GM21737 (cell line): ENCODE measurements around the gene PDXK.
"Not testable (repeated sequence)": the region's sequence is repeated elsewhere in the genome, so short reads cannot be mapped to it uniquely, and the experiment has no call there.

Source experiments
- ATAC-seq: cut with Tn5 transposase; IDR thresholded peaks from one replicate; pipeline ENCODE4 v1.9.1; 2021; ENCODE audit warnings: mild to moderate bottlenecking, moderate library complexity; ENCODE audit not compliant: unreplicated experiment

The PDXK gene

GRCh38 chr21:43718872-43719747 is at the start of gene PDXK:
TSS of gene PDXK (plus strand) at chr21:43719129. CDS start at chr21:43719295, 166 bp downstream.
- ATAC-seq: peak; percentile 50

- no peak for ATAC-seq
These were observed 48.9 kb upstream of the PDXK start for GRCh38 chr21:43669828-43670605.

GRCh38 chr21:43675871-43676270 is 43.1 kb upstream of the PDXK start:
- no peak for ATAC-seq

GRCh38 chr21:43676391-43676790 is 42.5 kb upstream of the PDXK start:
- ATAC-seq: no peak

DNA sequence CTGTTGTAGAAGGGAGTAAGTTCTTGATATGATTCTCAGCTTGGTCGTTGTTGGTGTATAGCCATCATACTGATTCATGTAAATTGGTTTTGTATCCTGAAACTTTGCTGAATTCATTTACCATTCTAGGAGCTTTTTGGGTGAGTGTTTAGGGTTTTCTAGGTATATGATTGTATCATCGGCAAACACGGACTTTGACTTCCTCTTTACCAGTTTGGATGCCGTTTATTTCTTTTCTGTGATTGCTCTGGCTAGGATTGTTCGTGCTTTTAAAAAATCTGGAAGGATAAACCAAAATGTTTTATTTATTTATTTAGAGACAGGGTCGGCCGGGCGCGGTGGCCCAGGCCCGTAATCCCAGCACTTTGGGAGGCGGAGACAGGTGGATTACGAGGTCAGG is 39.0 kb upstream of the PDXK start:
- no peak for ATAC-seq

GRCh38 chr21:43680421-43680820 is 38.5 kb upstream of the PDXK start:
- ATAC-seq: not testable (repeated sequence)

DNA sequence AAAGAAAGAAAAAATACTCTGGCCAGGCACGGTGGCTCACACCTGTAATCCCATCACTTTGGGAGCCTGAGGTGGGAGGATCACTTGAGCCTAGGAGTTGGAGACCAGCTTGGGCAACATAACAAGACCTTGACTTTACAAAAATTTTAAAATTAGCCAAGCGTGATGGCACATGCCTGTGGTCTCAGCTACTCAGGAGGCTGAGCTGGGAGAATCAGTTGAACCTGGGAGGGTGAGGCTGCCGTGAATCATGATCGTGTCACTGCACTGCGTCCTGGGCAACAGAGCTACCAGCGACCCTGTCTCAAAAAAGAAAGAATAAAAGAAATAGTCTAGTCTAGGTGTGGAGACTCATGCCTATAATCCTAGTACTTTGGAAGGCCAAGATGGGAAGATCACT is 37.3 kb upstream of the PDXK start:
- ATAC-seq: no peak

DNA sequence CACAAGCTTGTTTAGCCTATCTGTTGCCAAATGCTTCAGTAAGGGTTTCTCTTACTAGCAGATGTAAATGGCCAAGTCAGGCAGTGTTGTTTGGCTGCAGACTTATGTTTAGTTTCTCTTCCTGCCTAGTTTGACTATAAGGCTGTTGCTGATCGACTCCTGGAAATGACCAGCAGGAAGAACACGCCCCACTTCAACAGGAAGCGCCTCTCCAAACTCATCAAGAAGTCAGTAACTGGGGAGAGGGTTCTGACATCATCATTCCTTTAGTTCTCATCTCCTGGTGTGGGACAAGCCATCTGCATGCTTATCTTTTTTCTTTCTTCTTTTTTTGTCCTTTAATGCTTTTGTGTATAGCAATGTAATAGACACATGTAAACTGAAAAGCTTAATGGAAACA is 34.5 kb upstream of the PDXK start:
- ATAC-seq: no peak

- no peak for ATAC-seq
These were observed 31.9 kb upstream of the PDXK start for GRCh38 chr21:43686811-43687565.

- ATAC-seq: no peak
These were observed 31.1 kb upstream of the PDXK start for GRCh38 chr21:43687566-43688399.

DNA sequence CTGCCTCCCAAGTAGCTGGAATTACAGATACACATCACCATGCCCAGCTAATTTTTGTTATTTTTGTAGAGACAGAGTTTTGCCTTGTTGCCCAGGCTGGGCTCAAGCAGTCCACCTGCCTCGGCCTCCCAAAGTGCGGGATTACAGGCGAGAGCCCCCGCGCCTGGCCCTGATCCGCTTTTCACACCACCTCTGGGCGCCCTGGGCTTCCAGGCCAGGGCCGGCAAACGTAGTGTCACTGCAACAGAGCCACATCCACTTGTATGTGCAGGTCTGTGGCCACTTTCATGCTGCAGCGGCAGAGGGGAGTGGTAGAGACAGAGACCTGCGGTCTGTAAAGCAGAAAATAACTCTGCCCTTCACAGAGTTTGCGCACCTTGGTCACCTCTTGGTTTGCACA is 30.0 kb upstream of the PDXK start:
- no peak for ATAC-seq

DNA sequence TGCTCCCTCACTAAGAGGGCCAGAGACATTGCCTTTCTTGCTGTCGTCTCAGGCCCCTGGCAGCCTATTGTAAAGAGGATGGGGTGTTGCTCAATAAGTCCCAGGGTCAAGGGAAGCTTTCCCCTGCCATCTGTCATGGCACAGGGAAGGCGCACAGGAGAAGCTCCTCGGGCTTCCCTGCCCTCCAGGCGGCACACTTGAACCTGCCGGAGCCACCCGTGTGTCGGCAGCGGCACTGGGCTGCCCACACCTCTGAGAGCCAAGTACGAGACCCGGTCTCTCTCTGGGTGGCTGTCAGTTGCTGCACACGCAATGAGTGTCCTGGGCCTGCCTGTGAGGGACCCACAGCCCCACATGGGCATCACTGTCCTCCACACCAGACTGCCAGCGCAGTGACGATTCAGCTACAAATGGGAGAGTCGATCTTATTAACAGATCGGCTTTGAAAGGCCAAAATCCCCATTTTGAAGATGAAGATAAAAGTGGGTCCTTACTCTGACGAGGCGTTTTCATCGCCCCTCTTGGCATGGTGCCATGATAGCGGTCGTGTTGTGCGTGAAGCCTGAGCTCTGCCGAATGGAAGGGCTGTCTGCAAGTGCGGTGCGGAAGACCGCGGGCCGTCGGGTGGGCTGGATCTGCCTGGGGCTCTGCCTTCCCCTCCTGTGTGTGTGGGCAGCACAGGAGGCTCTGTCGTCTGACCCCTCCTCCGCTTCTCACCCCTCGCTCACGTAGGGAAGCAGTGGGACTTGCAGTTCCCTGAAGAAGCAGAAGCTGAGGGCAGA is 29.2 kb upstream of the PDXK start:
- ATAC-seq: no peak

DNA sequence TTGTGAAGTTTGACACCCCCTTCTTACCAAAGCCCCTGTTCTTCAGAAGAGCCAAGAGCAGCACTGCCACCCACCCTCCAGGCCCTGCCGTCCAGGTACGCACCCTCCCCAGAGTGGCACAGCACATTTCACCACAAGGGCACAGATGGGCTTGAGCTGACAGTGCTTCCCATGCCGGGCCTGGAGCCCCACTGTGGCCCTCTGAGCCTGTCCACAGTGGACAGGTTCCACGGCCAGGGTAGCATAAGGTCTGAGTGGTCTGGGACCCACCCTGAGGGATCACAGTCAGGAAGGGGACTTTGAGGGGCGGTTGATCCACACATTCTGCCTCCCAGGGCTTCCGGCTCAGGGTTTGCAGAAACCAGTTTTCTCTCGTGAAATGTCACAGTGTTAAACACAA is 28.6 kb upstream of the PDXK start:
- ATAC-seq: no peak

DNA sequence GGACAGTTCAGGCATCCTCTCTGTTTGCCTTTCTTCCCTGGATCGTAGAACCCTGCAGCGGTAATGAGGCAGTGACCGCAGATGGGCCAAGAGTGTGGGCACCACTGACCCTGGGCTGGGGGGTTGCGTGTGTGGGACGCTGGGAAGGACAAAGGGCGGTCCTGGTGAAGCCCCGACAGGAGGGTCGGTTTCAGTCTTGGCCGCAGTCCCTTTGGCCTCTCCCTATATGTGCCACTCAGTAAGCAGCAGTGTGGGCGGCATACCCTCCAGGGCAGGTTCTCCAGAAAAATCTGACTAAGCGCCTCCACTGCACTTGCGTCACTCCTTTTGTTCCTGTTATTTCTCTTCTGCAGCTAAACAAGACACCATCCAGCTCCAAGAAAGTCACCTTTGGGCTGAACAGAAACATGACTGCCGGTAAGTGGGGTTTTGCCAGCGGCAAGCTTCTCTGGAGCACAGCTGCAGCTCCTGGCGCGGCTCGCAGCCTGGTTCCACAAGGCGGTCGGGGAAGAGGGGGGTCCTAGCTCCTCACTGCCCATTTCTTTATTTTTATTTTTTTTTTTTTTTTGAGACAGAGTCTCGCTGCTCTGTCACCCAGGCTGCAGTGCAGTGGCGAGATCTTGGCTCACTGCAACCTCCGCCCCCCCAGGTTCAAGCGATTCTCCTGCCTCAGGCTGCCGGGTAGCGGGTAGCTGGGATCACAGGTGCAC is 27.7 kb upstream of the PDXK start:
- no peak for ATAC-seq

DNA sequence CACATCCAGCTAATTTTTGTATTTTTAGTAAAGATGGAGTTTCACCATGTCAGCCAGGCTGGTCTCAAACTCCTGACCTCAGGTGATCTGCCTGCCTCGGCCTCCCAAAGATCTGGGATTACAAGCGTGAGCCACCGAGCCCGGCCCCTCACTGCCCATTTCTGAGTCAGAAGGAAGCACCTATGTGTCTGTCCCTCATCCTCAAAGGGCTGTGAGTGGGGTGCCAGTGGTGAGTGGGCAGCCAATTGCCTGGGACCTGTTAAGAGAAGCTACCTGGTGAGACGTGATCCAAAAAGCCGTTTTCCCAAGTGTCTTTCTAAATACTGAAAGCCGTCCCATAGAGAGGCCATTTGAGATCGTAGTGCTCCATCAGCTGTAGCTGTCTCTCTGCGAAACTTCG is 27.1 kb upstream of the PDXK start:
- no peak for ATAC-seq

- no peak for ATAC-seq
These were observed 26.0 kb upstream of the PDXK start for GRCh38 chr21:43692949-43693348.

GRCh38 chr21:43693981-43694380 is 24.9 kb upstream of the PDXK start:
- ATAC-seq: no peak

- no peak for ATAC-seq
These were observed 24.4 kb upstream of the PDXK start for GRCh38 chr21:43694437-43695079.

DNA sequence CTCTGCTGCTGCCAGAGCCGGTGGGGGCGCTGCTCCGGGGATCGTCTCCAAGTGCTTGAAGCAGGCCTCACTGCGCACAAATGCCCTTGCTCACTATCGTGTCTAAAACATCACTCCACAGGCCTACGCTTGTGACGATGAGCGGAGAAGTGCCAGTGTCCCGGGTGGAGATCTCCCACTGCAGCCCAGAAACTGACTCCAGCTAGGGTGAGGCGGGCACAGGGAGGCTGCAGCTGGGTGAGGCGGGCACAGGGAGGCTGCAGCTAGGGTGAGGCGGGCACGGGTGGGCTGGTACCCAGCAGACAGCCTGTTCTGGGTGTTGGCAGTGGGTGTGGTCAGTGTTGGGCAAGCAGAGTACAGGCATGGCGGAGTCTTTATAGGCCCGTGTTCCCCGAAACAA is 22.7 kb upstream of the PDXK start:
- ATAC-seq: no peak
